AG09309 (cell line): ENCODE data around the gene SLC25A33.

Source experiments
- DNase-seq: peaks from one replicate; pipeline ENCODE4 v3.0.0-alpha.2; 2010; ENCODE audit warnings: low read depth
- H3K4me3 ChIP-seq: 2 replicates; pipeline ENCODE4 v1.5.1; 2011; ENCODE audit warnings: mild to moderate bottlenecking, low read depth, low read length, moderate library complexity; ENCODE audit not compliant: control insufficient read depth
- CTCF ChIP-seq: IDR thresholded peaks from 2 replicates; pipeline ENCODE4 v1.5.1; 2011; ENCODE audit warnings: mild to moderate bottlenecking, low read depth, low read length, inconsistent platforms; ENCODE audit not compliant: insufficient read depth, control insufficient read depth; ENCODE audit errors: missing control alignments

Gene SLC25A33

GRCh38 chr1:9529190-9529589 lies 10.1 kb upstream of the SLC25A33 start:
- no peak for TF ChIP-seq CTCF
- no peak for DNase-seq
- no peak overlapping the region for H3K4me3 ChIP-seq

GRCh38 chr1:9530320-9530719 lies 8.9 kb upstream of the SLC25A33 start:
- TF ChIP-seq CTCF: no peak
- no peak overlapping the region for H3K4me3 ChIP-seq
- DNase-seq: no peak

- TF ChIP-seq CTCF: no peak
- no peak for DNase-seq
- H3K4me3 ChIP-seq: no peak overlapping the region
Measured at GRCh38 chr1:9534953-9535352, 4.3 kb upstream of the SLC25A33 start.

- DNase-seq: no peak
- TF ChIP-seq CTCF: no peak
- no peak overlapping the region for H3K4me3 ChIP-seq
Measured at GRCh38 chr1:9536301-9536700, 3.0 kb upstream of the SLC25A33 start.

- no peak for TF ChIP-seq CTCF
- DNase-seq: no peak
- no peak overlapping the region for H3K4me3 ChIP-seq
Measured at GRCh38 chr1:9537863-9538668, 1.2 kb upstream of the SLC25A33 start.

GRCh38 chr1:9538669-9539164 lies 548 bp upstream of the SLC25A33 start:
- DNase-seq: no peak
- no peak for TF ChIP-seq CTCF
- no peak overlapping the region for H3K4me3 ChIP-seq
